CD4-positive, CD25-positive, alpha-beta regulatory T cell (primary cell): Measurements from ENCODE around the gene GRIK1. TPM values are rescaled to one million over a fixed set of nuclear protein-coding genes. Genes with fewer than 3 reads are reported as not detected.

Experiments
- ATAC-seq, 2 donors: fragments of 150-1000 bp; cut with Tn5 transposase; one replicate each; pipeline ENCODE4 v1.10.0; 2021; ENCODE audit warnings: low read depth in 2 of 2, moderate number of reproducible peaks in 2 of 2, moderate library complexity in 1 of 2
- DNase-seq, 3 donors: peaks; one replicate each; pipeline versions ENCODE4 v3.0.0 to v3.0.0-alpha.2; 2012 to 2022; ENCODE audit warnings: mixed read lengths in 1 of 3
- H3K27ac ChIP-seq: one replicate; pipeline ENCODE4 v1.7.0; 2013; ENCODE audit warnings: mild to moderate bottlenecking, low read length; ENCODE audit not compliant: insufficient read depth, poor library complexity, severe bottlenecking
- H3K27me3 ChIP-seq: one replicate; pipeline ENCODE4 v1.7.0; 2013; ENCODE audit warnings: low read length; ENCODE audit not compliant: control insufficient read depth, insufficient read depth
- H3K36me3 ChIP-seq: one replicate; pipeline ENCODE4 v1.7.0; 2013; ENCODE audit warnings: mild to moderate bottlenecking, low read length, moderate library complexity; ENCODE audit not compliant: control insufficient read depth, insufficient read depth
- H3K4me1 ChIP-seq: 2 replicates; pipeline ENCODE4 v1.7.0; 2013; ENCODE audit warnings: mild to moderate bottlenecking, low read length; ENCODE audit not compliant: insufficient read depth, control insufficient read depth, poor library complexity, severe bottlenecking
- H3K4me3 ChIP-seq: one replicate; pipeline ENCODE4 v1.7.0; 2013; ENCODE audit warnings: low read depth, mild to moderate bottlenecking, low read length, moderate library complexity
- H3K9me3 ChIP-seq, 2 experiments: 1 replicate in 1 of 2; 2 replicates in 1 of 2; pipeline ENCODE4 v1.7.0; 2013; ENCODE audit warnings: low read length in 2 of 2, mild to moderate bottlenecking in 1 of 2, moderate library complexity in 1 of 2; ENCODE audit not compliant: control insufficient read depth in 2 of 2
- H3K27ac Mint-ChIP-seq, 3 donors: one replicate each; pipeline ENCODE4 v1.8.0; 2020 to 2022; ENCODE audit warnings: mild to moderate bottlenecking in 3 of 3, mixed read lengths in 3 of 3, moderate library complexity in 2 of 3
- H3K27me3 Mint-ChIP-seq: one replicate; pipeline ENCODE4 v1.8.0; 2022; ENCODE audit warnings: mild to moderate bottlenecking, mixed read lengths
- H3K36me3 Mint-ChIP-seq: one replicate; pipeline ENCODE4 v1.8.0; 2020; ENCODE audit warnings: mixed read lengths
- H3K4me1 Mint-ChIP-seq, 4 donors: one replicate each; pipeline ENCODE4 v1.8.0; 2020 to 2022; ENCODE audit warnings: mixed read lengths in 4 of 4, mild to moderate bottlenecking in 1 of 4
- H3K4me3 Mint-ChIP-seq, 4 donors: one replicate each; pipeline ENCODE4 v1.8.0; 2020 to 2022; ENCODE audit warnings: mild to moderate bottlenecking in 4 of 4, mixed read lengths in 4 of 4, moderate library complexity in 3 of 4
- H3K9me3 Mint-ChIP-seq, 7 donors: one replicate each; pipeline ENCODE4 v1.8.0; 2020 to 2022; ENCODE audit warnings: mixed read lengths in 7 of 7, mild to moderate bottlenecking in 3 of 7, moderate library complexity in 2 of 7
- polyA plus RNA-seq, 4 donors: library from polyadenylated mRNA; unstranded; fragments of 300-500 nt; fragmentation: Illumina TruSeq; gene quantifications; one replicate each; pipeline ENCODE4 v1.2.3, GENCODE V29; 2021
- total RNA-seq: library from RNA; stranded (reverse); gene quantifications from one replicate; pipeline ENCODE4 v1.2.3, GENCODE V29; 2022

The GRIK1 gene
- total and polyA plus RNA-seq, 5 donors from 2014 or later: 0.06 TPM; not detected in 4

GRCh38 chr21:29661672-29662442 is 277.9 kb downstream of the GRIK1 start:
- Mint-ChIP-seq H3K36me3 (no peaks in the 10 kb centered on the region), H3K27me3 (no peaks in the 10 kb centered on the region), H3K9me3 (peaks cover 0 to 5% (median 2%) of the 10 kb centered on the region in 7 donors), H3K4me3 (no peak overlapping the region), H3K4me1 (peaks cover 0 to 2% (median under 1%) of the 10 kb centered on the region in 4 donors), H3K27ac (no peak overlapping the region)
- Histone ChIP-seq H3K4me1 (no peaks in the 10 kb centered on the region), H3K27ac (no peak overlapping the region), H3K36me3 (no peaks in the 10 kb centered on the region), H3K9me3 (no peaks in the 10 kb centered on the region), H3K4me3 (no peak overlapping the region), H3K27me3 (no peaks in the 10 kb centered on the region)
- no peak for DNase-seq
- no peak for ATAC-seq

DNA sequence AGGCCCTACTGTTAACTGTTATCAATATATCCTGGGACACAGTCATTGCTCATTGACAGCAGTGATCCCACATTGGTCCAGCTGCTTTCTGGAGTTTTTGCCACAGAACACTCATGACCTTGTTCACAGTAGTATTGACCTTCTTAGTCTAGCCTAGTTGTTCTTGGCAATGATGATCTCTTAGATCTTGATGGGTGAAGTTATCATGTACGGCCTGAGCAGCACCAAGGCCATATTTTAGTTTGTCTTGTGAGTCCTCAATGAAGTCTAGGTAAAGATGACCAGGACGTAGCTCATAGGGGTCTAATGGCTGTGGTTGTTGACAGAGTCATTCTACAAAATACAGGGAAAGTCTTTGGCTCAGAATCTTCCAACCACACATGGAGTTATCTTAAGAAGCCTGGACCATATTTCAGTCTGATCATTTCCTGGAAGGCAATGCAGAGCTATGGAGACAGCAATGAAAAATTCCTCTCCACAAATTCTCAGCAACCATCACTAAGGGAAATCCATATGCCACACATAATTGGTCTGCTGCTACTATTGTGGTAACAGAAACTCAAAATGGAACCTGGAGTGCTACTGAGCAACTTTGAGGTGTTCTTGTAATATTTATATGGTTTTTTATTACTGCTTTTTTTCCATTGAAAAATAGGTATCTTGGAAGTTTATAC is 279.6 kb downstream of the GRIK1 start:
- H3K27me3 ChIP-seq: no peaks in the 10 kb centered on the region
- no peak for DNase-seq
- H3K27ac ChIP-seq: no peak overlapping the region
- H3K9me3 ChIP-seq: no peaks in the 10 kb centered on the region
- no peak overlapping the region for H3K4me3 ChIP-seq
- H3K9me3 Mint-ChIP-seq: peaks cover 0 to 5% (median 3%) of the 10 kb centered on the region in 7 donors
- peaks cover 2 to 7% (median 4%) of the 10 kb centered on the region in 4 donors for H3K4me1 Mint-ChIP-seq
- no peaks in the 10 kb centered on the region for H3K36me3 ChIP-seq
- no peaks in the 10 kb centered on the region for H3K4me1 ChIP-seq
- H3K4me3 Mint-ChIP-seq: no peak overlapping the region
- H3K36me3 Mint-ChIP-seq: no peaks in the 10 kb centered on the region
- H3K27ac Mint-ChIP-seq: no peak overlapping the region
- H3K27me3 Mint-ChIP-seq: no peaks in the 10 kb centered on the region
- ATAC-seq: no peak

- no peak overlapping the region for H3K4me3 Mint-ChIP-seq
- H3K36me3 Mint-ChIP-seq: no peaks in the 10 kb centered on the region
- no peak for DNase-seq
- peaks cover 2 to 7% (median 6%) of the 10 kb centered on the region in 4 donors for H3K4me1 Mint-ChIP-seq
- peaks cover 0 to 5% (median 3%) of the 10 kb centered on the region in 7 donors for H3K9me3 Mint-ChIP-seq
- Histone ChIP-seq H3K27ac (no peak overlapping the region), H3K9me3 (no peaks in the 10 kb centered on the region), H3K27me3 (no peaks in the 10 kb centered on the region), H3K36me3 (no peaks in the 10 kb centered on the region), H3K4me3 (no peak overlapping the region), H3K4me1 (no peaks in the 10 kb centered on the region)
- H3K27me3 Mint-ChIP-seq: no peaks in the 10 kb centered on the region
- no peak for ATAC-seq
- no peak overlapping the region for H3K27ac Mint-ChIP-seq
Measured at GRCh38 chr21:29658934-29659203, 280.9 kb downstream of the GRIK1 start.

DNA sequence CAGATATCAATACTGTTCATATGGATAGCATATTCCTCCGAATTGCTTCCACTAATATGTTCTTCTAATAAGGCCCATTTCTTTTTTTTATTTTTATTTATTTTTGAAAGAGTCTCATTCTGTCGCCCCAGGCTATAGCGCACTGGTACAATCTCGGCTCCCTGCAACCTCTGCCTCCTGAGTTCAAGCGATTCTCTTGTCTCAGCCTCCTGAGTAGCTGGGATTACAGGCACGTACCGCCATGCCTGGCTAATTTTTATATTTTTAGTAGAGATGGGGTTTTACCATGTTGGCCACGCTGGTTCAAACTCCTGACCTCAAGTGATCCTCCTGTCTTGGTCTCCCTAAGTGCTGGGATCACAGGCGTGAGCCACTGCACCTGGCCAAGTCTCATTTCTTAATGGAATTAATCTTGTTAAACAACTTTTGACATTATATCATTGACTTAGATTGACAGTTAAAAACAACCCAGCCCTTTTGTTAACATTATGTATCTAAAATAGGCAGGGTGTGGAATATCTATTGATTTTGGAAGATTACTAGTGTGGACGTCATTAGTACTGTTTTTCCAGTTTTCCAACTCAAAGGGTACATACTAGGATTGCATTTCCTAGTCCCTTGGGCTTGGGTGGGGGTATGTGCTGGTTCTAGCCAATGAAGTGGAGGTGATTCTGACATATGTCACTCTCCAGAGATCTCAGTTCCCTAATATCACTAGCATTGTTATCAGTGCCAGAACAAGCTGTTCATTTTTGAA is 281.4 kb downstream of the GRIK1 start:
- Mint-ChIP-seq H3K4me1 (peaks cover 2 to 7% (median 6%) of the 10 kb centered on the region in 4 donors), H3K27me3 (no peaks in the 10 kb centered on the region), H3K9me3 (peaks cover 0 to 5% (median 3%) of the 10 kb centered on the region in 7 donors), H3K36me3 (no peaks in the 10 kb centered on the region), H3K4me3 (no peak overlapping the region), H3K27ac (no peak overlapping the region)
- DNase-seq (no peak), ATAC-seq (no peak)
- Histone ChIP-seq H3K9me3 (no peaks in the 10 kb centered on the region), H3K36me3 (no peaks in the 10 kb centered on the region), H3K4me1 (no peaks in the 10 kb centered on the region), H3K27me3 (no peaks in the 10 kb centered on the region), H3K4me3 (no peak overlapping the region), H3K27ac (no peak overlapping the region)

GRCh38 chr21:29657240-29657989 is 282.4 kb downstream of the GRIK1 start:
- H3K27ac Mint-ChIP-seq: peak overlapping the region in 1 of 3 donors; percentile 12
- no peak overlapping the region for H3K4me3 ChIP-seq
- H3K27me3 Mint-ChIP-seq: no peaks in the 10 kb centered on the region
- H3K4me1 Mint-ChIP-seq: peaks cover 2 to 7% (median 6%) of the 10 kb centered on the region in 4 donors
- H3K36me3 ChIP-seq: no peaks in the 10 kb centered on the region
- H3K4me3 Mint-ChIP-seq: no peak overlapping the region
- H3K4me1 ChIP-seq: no peaks in the 10 kb centered on the region
- ATAC-seq: no peak
- no peak overlapping the region for H3K27ac ChIP-seq
- DNase-seq: no peak
- H3K27me3 ChIP-seq: no peaks in the 10 kb centered on the region
- H3K9me3 Mint-ChIP-seq: peaks cover 0 to 5% (median 3%) of the 10 kb centered on the region in 7 donors
- H3K9me3 ChIP-seq: no peaks in the 10 kb centered on the region
- peaks cover 4% of the 10 kb centered on the region for H3K36me3 Mint-ChIP-seq

GRCh38 chr21:29656504-29657239 is 283.1 kb downstream of the GRIK1 start:
- peak; percentile 76 to 80 for ATAC-seq

DNA sequence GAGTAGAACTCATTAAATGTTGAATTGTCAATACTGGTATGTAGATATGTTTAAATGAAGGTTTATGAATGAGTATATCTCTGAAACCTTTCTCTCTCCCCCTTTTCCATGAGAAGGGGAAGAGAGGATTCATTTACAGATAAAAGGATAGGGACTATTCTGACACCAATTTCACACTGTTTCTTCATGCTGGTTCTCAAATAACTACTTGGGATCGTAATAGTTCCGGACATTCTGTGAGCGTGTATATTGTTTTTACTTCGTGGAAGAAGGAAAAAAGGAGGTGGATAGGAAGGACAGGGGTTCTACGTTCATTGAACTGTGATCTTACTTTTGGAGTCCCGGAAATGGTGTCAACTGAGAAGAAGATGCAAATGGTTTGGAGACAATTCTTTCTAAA is 284.2 kb downstream of the GRIK1 start:
- Histone ChIP-seq H3K36me3 (no peaks in the 10 kb centered on the region), H3K4me1 (no peaks in the 10 kb centered on the region), H3K9me3 (no peaks in the 10 kb centered on the region), H3K27me3 (no peaks in the 10 kb centered on the region), H3K27ac (no peak overlapping the region), H3K4me3 (no peak overlapping the region)
- Mint-ChIP-seq H3K36me3 (peaks cover 8% of the 10 kb centered on the region), H3K27me3 (no peaks in the 10 kb centered on the region), H3K4me1 (peaks cover 2 to 7% (median 6%) of the 10 kb centered on the region in 4 donors), H3K9me3 (peaks cover 0 to 5% (median 0%) of the 10 kb centered on the region in 7 donors), H3K4me3 (no peak overlapping the region), H3K27ac (no peak overlapping the region)
- ATAC-seq (no peak), DNase-seq (no peak)

More at GRCh38 chr21:29656504-29657239, 283.1 kb downstream of the GRIK1 start:
- no peak overlapping the region for H3K27ac ChIP-seq
- H3K9me3 Mint-ChIP-seq: peaks cover 0 to 5% (median 3%) of the 10 kb centered on the region in 7 donors
- peak in 1 of 3 donors; percentile 84 for DNase-seq
- H3K36me3 ChIP-seq: no peaks in the 10 kb centered on the region
- peaks cover 2 to 7% (median 6%) of the 10 kb centered on the region in 4 donors for H3K4me1 Mint-ChIP-seq
- H3K36me3 Mint-ChIP-seq: peaks cover 4% of the 10 kb centered on the region
- H3K9me3 ChIP-seq: no peaks in the 10 kb centered on the region
- peak overlapping the region in 1 of 3 donors; percentile 12 for H3K27ac Mint-ChIP-seq
- H3K4me3 ChIP-seq: no peak overlapping the region
- H3K4me3 Mint-ChIP-seq: no peak overlapping the region
- H3K27me3 ChIP-seq: no peaks in the 10 kb centered on the region
- no peaks in the 10 kb centered on the region for H3K27me3 Mint-ChIP-seq
- no peaks in the 10 kb centered on the region for H3K4me1 ChIP-seq
